ENCODE data around the gene TRIM52.

The TRIM52 gene

DNA sequence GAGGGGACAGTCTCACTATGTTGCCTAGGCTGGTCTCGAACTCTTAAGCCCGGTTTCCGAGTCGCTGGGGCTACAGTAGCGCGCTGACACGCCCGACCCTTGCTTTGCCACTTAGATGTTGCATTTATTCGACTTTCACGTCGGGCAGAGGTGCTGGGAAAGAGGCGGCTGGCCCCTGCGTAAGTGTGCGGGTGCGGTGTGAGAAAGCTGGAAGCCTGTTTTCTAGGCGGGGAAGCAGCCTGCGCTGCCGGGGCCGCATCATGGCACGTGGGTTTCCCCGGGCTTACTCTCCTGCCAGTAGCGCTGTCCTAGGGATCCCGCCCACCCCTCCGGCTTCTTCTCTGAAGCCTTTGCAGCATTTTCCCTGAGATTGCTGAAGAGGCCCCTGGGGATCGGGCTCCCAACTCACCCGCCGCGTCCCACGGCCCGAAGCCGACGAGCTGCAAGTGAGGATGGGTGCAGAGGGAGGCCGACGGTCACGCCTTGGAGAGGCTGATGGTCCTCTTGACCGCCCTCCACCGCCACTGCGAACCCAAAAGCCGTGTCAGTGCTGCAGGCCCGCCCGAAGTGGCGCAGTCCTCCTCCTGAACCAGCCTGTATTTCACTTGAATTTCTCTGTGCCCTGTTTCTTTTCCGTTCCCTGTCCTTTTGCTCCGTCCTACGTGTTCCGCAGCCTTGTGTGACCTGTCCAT is 43.7 kb downstream of the TRIM52 start:
- CTCF ChIA-PET = no interaction called here
- Histone ChIP-seq H3K27ac (ENCODE audit: extremely low read depth, low read depth, low read length) (peak overlapping the region; percentile 43; the same call in 1 of the 2 replicates), H3K4me1 (ENCODE audit: control insufficient read depth, insufficient read depth, low read length) (no peaks in the 10 kb centered on the region), H3K9me3 (ENCODE audit: control insufficient read depth, insufficient read depth, low read depth, low read length) (no peaks in the 10 kb centered on the region), H3K4me3 (ENCODE audit: low read depth, low read length) (peak overlapping the region; percentile 29), H3K36me3 (ENCODE audit: control insufficient read depth in 2 of 2, insufficient read depth in 1 of 2, low read length in 2 of 2) (no peaks in the 10 kb centered on the region)
- POLR2A ChIA-PET = interaction anchor here (1.0 to 2.1 kb wide), 2 partner anchors 26 to 28 kb away, joined by 4 to 5 read pairs; no protein-coding TSS in a partner anchor
- TF ChIP-seq ZNF658 (tag by site-specific recombination; IDR thresholded peaks at IDR 0.05) (no peak), BCL11B (tag by site-specific recombination; IDR thresholded peaks at IDR 0.05; ENCODE audit: low read depth) (no peak), ZNF335 (tag by site-specific recombination; conservative IDR thresholded peaks at IDR 0.05) (peak; percentile 68), ZNF501 (tag by site-specific recombination; IDR thresholded peaks at IDR 0.05) (no peak; the same call in 1 of the 2 replicates), ZNF473 (tag by site-specific recombination; IDR thresholded peaks at IDR 0.05) (no peak), ZNF549 (tag by site-specific recombination; IDR thresholded peaks at IDR 0.05) (no peak), KLF7 (tag by site-specific recombination; IDR thresholded peaks at IDR 0.05; ENCODE audit: borderline replicate concordance) (peak; percentile 14; the same call in 1 of the 2 replicates), ZBTB1 (tag by site-specific recombination; IDR thresholded peaks at IDR 0.05) (no peak), ZNF571 (tag by site-specific recombination; IDR thresholded peaks at IDR 0.05) (no peak), ZNF394 (tag by site-specific recombination; IDR thresholded peaks at IDR 0.05; ENCODE audit: borderline replicate concordance) (no peak; the same call in 1 of the 2 replicates), ZNF121 (tag by site-specific recombination; IDR thresholded peaks at IDR 0.05) (no peak), ZNF623 (tag by site-specific recombination; IDR thresholded peaks at IDR 0.05) (no peak), HOXD13 (CRISPR knock-in tag; IDR thresholded peaks at IDR 0.05; ENCODE audit: borderline replicate concordance) (no peak), ZNF350 (tag by site-specific recombination; IDR thresholded peaks at IDR 0.05) (no peak), ZNF830 (tag by site-specific recombination; IDR thresholded peaks at IDR 0.05; ENCODE audit: low read depth) (no peak), ZNF311 (tag by site-specific recombination; IDR thresholded peaks at IDR 0.05; ENCODE audit: borderline replicate concordance) (no peak), ZFHX2 (tag by site-specific recombination; conservative IDR thresholded peaks at IDR 0.05) (no peak; the same call in 1 of the 2 replicates), ZBTB17 (tag by site-specific recombination; IDR thresholded peaks at IDR 0.05) (no peak; the same call in 1 of the 2 replicates), ZNF366 (tag by site-specific recombination; conservative IDR thresholded peaks at IDR 0.05) (no peak), SETDB1 (IDR thresholded peaks at IDR 0.05; ENCODE audit: insufficient read length, low read length) (no peak), SCRT2 (tag by site-specific recombination; IDR thresholded peaks at IDR 0.05) (no peak), ZFP37 (tag by site-specific recombination; IDR thresholded peaks at IDR 0.05) (0 out of 2 replicates have a peak, but pooled peaks have one; percentile 44), TRIM28 (IDR thresholded peaks at IDR 0.05; ENCODE audit: borderline replicate concordance, low read length) (no peak), ZNF747 (tag by site-specific recombination; IDR thresholded peaks at IDR 0.05) (no peak)
- TF ChIP-seq, protein P1, sequence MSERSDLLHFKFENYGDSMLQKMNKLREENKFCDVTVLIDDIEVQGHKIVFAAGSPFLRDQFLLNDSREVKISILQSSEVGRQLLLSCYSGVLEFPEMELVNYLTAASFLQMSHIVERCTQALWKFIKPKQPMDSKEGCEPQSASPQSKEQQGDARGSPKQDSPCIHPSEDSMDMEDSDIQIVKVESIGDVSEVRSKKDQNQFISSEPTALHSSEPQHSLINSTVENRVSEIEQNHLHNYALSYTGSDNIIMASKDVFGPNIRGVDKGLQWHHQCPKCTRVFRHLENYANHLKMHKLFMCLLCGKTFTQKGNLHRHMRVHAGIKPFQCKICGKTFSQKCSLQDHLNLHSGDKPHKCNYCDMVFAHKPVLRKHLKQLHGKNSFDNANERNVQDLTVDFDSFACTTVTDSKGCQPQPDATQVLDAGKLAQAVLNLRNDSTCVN (tag by site-specific recombination; optimal IDR thresholded peaks at IDR 0.05) = peak; percentile 50
- TF ChIP-seq, protein P2, sequence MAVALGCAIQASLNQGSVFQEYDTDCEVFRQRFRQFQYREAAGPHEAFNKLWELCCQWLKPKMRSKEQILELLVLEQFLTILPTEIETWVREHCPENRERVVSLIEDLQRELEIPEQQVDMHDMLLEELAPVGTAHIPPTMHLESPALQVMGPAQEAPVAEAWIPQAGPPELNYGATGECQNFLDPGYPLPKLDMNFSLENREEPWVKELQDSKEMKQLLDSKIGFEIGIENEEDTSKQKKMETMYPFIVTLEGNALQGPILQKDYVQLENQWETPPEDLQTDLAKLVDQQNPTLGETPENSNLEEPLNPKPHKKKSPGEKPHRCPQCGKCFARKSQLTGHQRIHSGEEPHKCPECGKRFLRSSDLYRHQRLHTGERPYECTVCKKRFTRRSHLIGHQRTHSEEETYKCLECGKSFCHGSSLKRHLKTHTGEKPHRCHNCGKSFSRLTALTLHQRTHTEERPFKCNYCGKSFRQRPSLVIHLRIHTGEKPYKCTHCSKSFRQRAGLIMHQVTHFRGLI (tag by site-specific recombination; IDR thresholded peaks at IDR 0.05) = peak; percentile 64; the same call in 1 of the 2 replicates
- TF ChIP-seq, protein P3, sequence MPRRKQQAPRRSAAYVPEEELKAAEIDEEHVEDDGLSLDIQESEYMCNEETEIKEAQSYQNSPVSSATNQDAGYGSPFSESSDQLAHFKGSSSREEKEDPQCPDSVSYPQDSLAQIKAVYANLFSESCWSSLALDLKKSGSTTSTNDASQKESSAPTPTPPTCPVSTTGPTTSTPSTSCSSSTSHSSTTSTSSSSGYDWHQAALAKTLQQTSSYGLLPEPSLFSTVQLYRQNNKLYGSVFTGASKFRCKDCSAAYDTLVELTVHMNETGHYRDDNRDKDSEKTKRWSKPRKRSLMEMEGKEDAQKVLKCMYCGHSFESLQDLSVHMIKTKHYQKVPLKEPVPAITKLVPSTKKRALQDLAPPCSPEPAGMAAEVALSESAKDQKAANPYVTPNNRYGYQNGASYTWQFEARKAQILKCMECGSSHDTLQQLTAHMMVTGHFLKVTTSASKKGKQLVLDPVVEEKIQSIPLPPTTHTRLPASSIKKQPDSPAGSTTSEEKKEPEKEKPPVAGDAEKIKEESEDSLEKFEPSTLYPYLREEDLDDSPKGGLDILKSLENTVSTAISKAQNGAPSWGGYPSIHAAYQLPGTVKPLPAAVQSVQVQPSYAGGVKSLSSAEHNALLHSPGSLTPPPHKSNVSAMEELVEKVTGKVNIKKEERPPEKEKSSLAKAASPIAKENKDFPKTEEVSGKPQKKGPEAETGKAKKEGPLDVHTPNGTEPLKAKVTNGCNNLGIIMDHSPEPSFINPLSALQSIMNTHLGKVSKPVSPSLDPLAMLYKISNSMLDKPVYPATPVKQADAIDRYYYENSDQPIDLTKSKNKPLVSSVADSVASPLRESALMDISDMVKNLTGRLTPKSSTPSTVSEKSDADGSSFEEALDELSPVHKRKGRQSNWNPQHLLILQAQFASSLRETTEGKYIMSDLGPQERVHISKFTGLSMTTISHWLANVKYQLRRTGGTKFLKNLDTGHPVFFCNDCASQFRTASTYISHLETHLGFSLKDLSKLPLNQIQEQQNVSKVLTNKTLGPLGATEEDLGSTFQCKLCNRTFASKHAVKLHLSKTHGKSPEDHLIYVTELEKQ (tag by site-specific recombination; IDR thresholded peaks at IDR 0.05; ENCODE audit: borderline replicate concordance) = no peak
- TF ChIP-seq, protein P4, sequence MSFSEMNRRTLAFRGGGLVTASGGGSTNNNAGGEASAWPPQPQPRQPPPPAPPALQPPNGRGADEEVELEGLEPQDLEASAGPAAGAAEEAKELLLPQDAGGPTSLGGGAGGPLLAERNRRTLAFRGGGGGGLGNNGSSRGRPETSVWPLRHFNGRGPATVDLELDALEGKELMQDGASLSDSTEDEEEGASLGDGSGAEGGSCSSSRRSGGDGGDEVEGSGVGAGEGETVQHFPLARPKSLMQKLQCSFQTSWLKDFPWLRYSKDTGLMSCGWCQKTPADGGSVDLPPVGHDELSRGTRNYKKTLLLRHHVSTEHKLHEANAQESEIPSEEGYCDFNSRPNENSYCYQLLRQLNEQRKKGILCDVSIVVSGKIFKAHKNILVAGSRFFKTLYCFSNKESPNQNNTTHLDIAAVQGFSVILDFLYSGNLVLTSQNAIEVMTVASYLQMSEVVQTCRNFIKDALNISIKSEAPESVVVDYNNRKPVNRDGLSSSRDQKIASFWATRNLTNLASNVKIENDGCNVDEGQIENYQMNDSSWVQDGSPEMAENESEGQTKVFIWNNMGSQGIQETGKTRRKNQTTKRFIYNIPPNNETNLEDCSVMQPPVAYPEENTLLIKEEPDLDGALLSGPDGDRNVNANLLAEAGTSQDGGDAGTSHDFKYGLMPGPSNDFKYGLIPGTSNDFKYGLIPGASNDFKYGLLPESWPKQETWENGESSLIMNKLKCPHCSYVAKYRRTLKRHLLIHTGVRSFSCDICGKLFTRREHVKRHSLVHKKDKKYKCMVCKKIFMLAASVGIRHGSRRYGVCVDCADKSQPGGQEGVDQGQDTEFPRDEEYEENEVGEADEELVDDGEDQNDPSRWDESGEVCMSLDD (tag by site-specific recombination; IDR thresholded peaks at IDR 0.05) = no peak
- TF ChIP-seq, protein P5, sequence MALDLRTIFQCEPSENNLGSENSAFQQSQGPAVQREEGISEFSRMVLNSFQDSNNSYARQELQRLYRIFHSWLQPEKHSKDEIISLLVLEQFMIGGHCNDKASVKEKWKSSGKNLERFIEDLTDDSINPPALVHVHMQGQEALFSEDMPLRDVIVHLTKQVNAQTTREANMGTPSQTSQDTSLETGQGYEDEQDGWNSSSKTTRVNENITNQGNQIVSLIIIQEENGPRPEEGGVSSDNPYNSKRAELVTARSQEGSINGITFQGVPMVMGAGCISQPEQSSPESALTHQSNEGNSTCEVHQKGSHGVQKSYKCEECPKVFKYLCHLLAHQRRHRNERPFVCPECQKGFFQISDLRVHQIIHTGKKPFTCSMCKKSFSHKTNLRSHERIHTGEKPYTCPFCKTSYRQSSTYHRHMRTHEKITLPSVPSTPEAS (tag by site-specific recombination; IDR thresholded peaks at IDR 0.05) = no peak
